ENCODE results near the gene GATA6. TPM values are rescaled to one million over a fixed set of nuclear protein-coding genes. Genes with fewer than 3 reads are reported as not detected.

The GATA6 gene
- total and polyA plus RNA-seq, 10 of the 15 experiments (the other 5 are each of a cell fraction or from before 2014, with no cell fraction given) = 0.04 to 0.05 TPM; not detected in 8

DNA sequence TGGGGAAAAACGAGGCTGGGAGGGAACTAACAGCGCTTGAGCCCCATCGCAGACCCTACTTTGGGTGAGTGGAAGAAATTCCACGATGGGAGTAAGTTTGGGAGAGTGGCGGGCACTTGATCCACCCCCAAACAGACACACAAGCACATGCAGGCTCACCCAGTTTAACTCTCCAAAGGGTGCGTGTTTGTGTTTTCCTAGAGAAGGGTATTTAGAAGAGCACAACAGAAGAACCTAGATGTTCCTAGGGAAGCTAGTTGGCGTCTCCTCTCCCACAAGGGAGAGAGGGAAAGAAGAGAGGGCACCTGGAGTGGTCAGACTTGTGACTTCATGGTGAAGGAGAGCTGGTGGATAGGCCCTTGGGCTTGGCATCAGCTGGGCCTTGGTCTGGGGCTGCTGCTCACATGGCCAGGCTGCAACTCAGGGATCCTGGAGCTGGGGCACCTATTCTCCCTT lies 3.2 kb downstream of the GATA6 start:
- intact Hi-C loops (cut with micrococcal nuclease; ENCODE audit: unreplicated experiment) (no loop called here), in situ Hi-C loops (cut with MboI) (no loop called here)
- peaks cover 11 to 14% of the 10 kb centered on the region in 2 experiments for H3K27me3 ChIP-seq (replicated peaks in 1 of 2; ENCODE audit: control insufficient read depth in 2 of 2, insufficient read depth in 2 of 2, low read length in 1 of 2)
- H3K4me3 ChIP-seq = no peak overlapping the region
- RAD21 ChIA-PET (ENCODE audit: unreplicated experiment) = no interaction called here
- FAIRE-seq (no peak), ATAC-seq (no peak), DNase-seq (ENCODE audit: low read depth, low spot score) (no peak)
- POLR2A ChIA-PET = no interaction called here
- H3K79me2 ChIP-seq (ENCODE audit: control insufficient read depth, insufficient read depth, low read length) = no peaks in the 10 kb centered on the region
- H3K4me1 ChIP-seq (ENCODE audit: control insufficient read depth, insufficient read depth, low read length) = no peaks in the 10 kb centered on the region
- no peak overlapping the region for H3K9ac ChIP-seq (ENCODE audit: control insufficient read depth, insufficient read depth, low read length)
- no peak overlapping the region for H3K4me2 ChIP-seq (ENCODE audit: control insufficient read depth, insufficient read depth)
- H3K36me3 ChIP-seq (ENCODE audit: control insufficient read depth in 2 of 2, insufficient read depth in 2 of 2, low read length in 1 of 2) = no peaks in the 10 kb centered on the region
- H3K9me3 ChIP-seq (replicated peaks; ENCODE audit: control insufficient read depth, insufficient read depth, low read length) = no peaks in the 10 kb centered on the region
- H3K27ac ChIP-seq (ENCODE audit: control insufficient read depth, insufficient read depth) = no peak overlapping the region
- 54% methylated on average over 7 of the region's 7 CpGs for WGBS (ENCODE audit: insufficient coverage, insufficient replicate concordance, low lambda C conversion rate, missing lambda C conversion rate)
- H4K20me1 ChIP-seq (ENCODE audit: control insufficient read depth, insufficient read depth) = no peaks in the 10 kb centered on the region
- SMC1A ChIA-PET (ENCODE audit: uncharacterized antibody, unreplicated experiment) = no interaction called here
- CTCF ChIA-PET = no interaction called here
- H2AFZ ChIP-seq (ENCODE audit: control insufficient read depth, low read depth, low read length) = no peak overlapping the region
- no TSS peak for BruUV-seq (replicated peaks)
- TF ChIP-seq SMAD5 (IDR thresholded peaks at IDR 0.05; ENCODE audit: low read depth) (no peak), CEBPB (IDR thresholded peaks at IDR 0.05; ENCODE audit: borderline replicate concordance in 1 of 2, low read depth in 2 of 2, low read length in 2 of 2) (no peak), NFXL1 (IDR thresholded peaks at IDR 0.05; ENCODE audit: borderline replicate concordance) (no peak), NRF1 (conservative IDR thresholded peaks at IDR 0.05; ENCODE audit: low read depth, low read length) (no peak), STAT3 (IDR thresholded peaks at IDR 0.05; ENCODE audit: low read depth, low read length) (no peak), NR2C1 (IDR thresholded peaks at IDR 0.05) (no peak), ATF7 (IDR thresholded peaks at IDR 0.05; ENCODE audit: low read depth) (no peak), TARDBP (IDR thresholded peaks at IDR 0.05; ENCODE audit: borderline replicate concordance) (no peak), ZNF622 (IDR thresholded peaks at IDR 0.05) (no peak), BMI1 (IDR thresholded peaks at IDR 0.05; ENCODE audit: borderline replicate concordance) (no peak)
- TF ChIP-seq, protein P1, sequence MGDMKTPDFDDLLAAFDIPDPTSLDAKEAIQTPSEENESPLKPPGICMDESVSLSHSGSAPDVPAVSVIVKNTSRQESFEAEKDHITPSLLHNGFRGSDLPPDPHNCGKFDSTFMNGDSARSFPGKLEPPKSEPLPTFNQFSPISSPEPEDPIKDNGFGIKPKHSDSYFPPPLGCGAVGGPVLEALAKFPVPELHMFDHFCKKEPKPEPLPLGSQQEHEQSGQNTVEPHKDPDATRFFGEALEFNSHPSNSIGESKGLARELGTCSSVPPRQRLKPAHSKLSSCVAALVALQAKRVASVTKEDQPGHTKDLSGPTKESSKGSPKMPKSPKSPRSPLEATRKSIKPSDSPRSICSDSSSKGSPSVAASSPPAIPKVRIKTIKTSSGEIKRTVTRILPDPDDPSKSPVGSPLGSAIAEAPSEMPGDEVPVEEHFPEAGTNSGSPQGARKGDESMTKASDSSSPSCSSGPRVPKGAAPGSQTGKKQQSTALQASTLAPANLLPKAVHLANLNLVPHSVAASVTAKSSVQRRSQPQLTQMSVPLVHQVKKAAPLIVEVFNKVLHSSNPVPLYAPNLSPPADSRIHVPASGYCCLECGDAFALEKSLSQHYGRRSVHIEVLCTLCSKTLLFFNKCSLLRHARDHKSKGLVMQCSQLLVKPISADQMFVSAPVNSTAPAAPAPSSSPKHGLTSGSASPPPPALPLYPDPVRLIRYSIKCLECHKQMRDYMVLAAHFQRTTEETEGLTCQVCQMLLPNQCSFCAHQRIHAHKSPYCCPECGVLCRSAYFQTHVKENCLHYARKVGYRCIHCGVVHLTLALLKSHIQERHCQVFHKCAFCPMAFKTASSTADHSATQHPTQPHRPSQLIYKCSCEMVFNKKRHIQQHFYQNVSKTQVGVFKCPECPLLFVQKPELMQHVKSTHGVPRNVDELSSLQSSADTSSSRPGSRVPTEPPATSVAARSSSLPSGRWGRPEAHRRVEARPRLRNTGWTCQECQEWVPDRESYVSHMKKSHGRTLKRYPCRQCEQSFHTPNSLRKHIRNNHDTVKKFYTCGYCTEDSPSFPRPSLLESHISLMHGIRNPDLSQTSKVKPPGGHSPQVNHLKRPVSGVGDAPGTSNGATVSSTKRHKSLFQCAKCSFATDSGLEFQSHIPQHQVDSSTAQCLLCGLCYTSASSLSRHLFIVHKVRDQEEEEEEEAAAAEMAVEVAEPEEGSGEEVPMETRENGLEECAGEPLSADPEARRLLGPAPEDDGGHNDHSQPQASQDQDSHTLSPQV (IDR thresholded peaks at IDR 0.05) = no peak
- TF ChIP-seq, protein P2, sequence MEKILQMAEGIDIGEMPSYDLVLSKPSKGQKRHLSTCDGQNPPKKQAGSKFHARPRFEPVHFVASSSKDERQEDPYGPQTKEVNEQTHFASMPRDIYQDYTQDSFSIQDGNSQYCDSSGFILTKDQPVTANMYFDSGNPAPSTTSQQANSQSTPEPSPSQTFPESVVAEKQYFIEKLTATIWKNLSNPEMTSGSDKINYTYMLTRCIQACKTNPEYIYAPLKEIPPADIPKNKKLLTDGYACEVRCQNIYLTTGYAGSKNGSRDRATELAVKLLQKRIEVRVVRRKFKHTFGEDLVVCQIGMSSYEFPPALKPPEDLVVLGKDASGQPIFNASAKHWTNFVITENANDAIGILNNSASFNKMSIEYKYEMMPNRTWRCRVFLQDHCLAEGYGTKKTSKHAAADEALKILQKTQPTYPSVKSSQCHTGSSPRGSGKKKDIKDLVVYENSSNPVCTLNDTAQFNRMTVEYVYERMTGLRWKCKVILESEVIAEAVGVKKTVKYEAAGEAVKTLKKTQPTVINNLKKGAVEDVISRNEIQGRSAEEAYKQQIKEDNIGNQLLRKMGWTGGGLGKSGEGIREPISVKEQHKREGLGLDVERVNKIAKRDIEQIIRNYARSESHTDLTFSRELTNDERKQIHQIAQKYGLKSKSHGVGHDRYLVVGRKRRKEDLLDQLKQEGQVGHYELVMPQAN (conservative IDR thresholded peaks at IDR 0.05) = no peak
- TF ChIP-seq, protein P3, sequence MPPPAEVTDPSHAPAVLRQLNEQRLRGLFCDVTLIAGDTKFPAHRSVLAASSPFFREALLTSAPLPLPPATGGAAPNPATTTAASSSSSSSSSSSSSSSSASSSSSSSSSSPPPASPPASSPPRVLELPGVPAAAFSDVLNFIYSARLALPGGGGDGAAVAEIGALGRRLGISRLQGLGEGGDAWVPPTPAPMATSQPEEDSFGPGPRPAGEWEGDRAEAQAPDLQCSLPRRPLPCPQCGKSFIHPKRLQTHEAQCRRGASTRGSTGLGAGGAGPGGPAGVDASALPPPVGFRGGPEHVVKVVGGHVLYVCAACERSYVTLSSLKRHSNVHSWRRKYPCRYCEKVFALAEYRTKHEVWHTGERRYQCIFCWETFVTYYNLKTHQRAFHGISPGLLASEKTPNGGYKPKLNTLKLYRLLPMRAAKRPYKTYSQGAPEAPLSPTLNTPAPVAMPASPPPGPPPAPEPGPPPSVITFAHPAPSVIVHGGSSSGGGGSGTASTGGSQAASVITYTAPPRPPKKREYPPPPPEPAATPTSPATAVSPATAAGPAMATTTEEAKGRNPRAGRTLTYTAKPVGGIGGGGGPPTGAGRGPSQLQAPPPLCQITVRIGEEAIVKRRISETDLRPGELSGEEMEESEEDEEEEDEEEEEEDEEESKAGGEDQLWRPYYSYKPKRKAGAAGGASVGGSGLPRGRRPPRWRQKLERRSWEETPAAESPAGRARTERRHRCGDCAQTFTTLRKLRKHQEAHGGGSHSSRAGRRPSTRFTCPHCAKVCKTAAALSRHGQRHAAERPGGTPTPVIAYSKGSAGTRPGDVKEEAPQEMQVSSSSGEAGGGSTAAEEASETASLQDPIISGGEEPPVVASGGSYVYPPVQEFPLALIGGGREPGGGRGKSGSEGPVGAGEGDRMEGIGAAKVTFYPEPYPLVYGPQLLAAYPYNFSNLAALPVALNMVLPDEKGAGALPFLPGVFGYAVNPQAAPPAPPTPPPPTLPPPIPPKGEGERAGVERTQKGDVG (CRISPR knock-in tag; IDR thresholded peaks at IDR 0.05) = no peak
- TF ChIP-seq, protein P4, sequence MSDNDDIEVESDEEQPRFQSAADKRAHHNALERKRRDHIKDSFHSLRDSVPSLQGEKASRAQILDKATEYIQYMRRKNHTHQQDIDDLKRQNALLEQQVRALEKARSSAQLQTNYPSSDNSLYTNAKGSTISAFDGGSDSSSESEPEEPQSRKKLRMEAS (IDR thresholded peaks at IDR 0.05; ENCODE audit: low read depth, low read length) = no peak
- TF ChIP-seq, protein P5, sequence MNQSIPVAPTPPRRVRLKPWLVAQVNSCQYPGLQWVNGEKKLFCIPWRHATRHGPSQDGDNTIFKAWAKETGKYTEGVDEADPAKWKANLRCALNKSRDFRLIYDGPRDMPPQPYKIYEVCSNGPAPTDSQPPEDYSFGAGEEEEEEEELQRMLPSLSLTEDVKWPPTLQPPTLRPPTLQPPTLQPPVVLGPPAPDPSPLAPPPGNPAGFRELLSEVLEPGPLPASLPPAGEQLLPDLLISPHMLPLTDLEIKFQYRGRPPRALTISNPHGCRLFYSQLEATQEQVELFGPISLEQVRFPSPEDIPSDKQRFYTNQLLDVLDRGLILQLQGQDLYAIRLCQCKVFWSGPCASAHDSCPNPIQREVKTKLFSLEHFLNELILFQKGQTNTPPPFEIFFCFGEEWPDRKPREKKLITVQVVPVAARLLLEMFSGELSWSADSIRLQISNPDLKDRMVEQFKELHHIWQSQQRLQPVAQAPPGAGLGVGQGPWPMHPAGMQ (IDR thresholded peaks at IDR 0.05; ENCODE audit: borderline replicate concordance) = no peak

Data from GM12878 (cell line).